DOHH2 (cell line): ENCODE data around the gene MDN1.

Experiments
- H3F3A ChIP-seq: fragments of 200-600 bp; sonication (generic), shearing (Covaris generic); 2 replicates; pipeline ENCODE4 v1.6.0; 2016; ENCODE audit warnings: antibody characterized with exemption, mild to moderate bottlenecking; ENCODE audit not compliant: control insufficient read depth, insufficient read depth
- H3K27ac ChIP-seq: fragments of 200-600 bp; sonication (generic); 2 replicates; pipeline ENCODE4 v1.5.1; 2014; ENCODE audit warnings: low read depth, mild to moderate bottlenecking, low read length, moderate library complexity
- H3K27me3 ChIP-seq: fragments of 200-600 bp; sonication (generic); 2 replicates; pipeline ENCODE4 v1.6.1; 2014; ENCODE audit warnings: mild to moderate bottlenecking, low read length, mixed read lengths; ENCODE audit not compliant: control insufficient read depth
- H3K36me3 ChIP-seq: fragments of 200-600 bp; sonication (generic); 2 replicates; pipeline ENCODE4 v1.6.1; 2014; ENCODE audit warnings: mild to moderate bottlenecking, low read length, moderate library complexity, mixed read lengths; ENCODE audit not compliant: control insufficient read depth
- H3K4me1 ChIP-seq: fragments of 200-600 bp; sonication (generic); 2 replicates; pipeline ENCODE4 v1.6.1; 2014; ENCODE audit warnings: mild to moderate bottlenecking, low read length, mixed read lengths; ENCODE audit not compliant: control insufficient read depth
- H3K4me2 ChIP-seq: fragments of 200-600 bp; sonication (generic); 2 replicates; pipeline ENCODE4 v1.6.0; 2014; ENCODE audit warnings: mild to moderate bottlenecking, low read length, moderate library complexity
- H3K4me3 ChIP-seq: fragments of 200-600 bp; sonication (generic); 2 replicates; pipeline ENCODE4 v1.5.1; 2014; ENCODE audit warnings: mild to moderate bottlenecking, low read length, mixed read lengths
- H3K79me2 ChIP-seq: fragments of 200-600 bp; sonication (generic); 2 replicates; pipeline ENCODE4 v1.6.1; 2014; ENCODE audit warnings: mild to moderate bottlenecking, low read length, mixed read lengths; ENCODE audit not compliant: control insufficient read depth
- H3K9me2 ChIP-seq: fragments of 200-600 bp; sonication (generic); replicated peaks from 2 replicates; pipeline ENCODE4 v1.6.1; 2014; ENCODE audit warnings: mild to moderate bottlenecking, low read length, mixed read lengths; ENCODE audit not compliant: control insufficient read depth
- H3K9me3 ChIP-seq: fragments of 200-600 bp; sonication (generic); 2 replicates; pipeline ENCODE4 v1.6.1; 2014; ENCODE audit warnings: antibody characterized with exemption, low read length, mixed read lengths; ENCODE audit not compliant: control insufficient read depth, insufficient read depth
- H4K20me1 ChIP-seq: fragments of 200-600 bp; sonication (generic); 2 replicates; pipeline ENCODE4 v1.6.0; 2014; ENCODE audit warnings: low read depth, mild to moderate bottlenecking, antibody characterized with exemption, low read length, moderate library complexity; ENCODE audit not compliant: control insufficient read depth, insufficient read depth
- CTCF ChIP-seq: fragments of 200-600 bp; sonication (generic); IDR thresholded peaks from one replicate; pipeline ENCODE4 v1.5.1; 2014; ENCODE audit warnings: antibody characterized with exemption, mild to moderate bottlenecking, low read depth, low read length; ENCODE audit not compliant: poor library complexity, severe bottlenecking
- EZH2phosphoT487 ChIP-seq: fragments of 200-600 bp; sonication (generic); IDR thresholded peaks from 2 replicates; pipeline ENCODE4 v1.6.1; 2017; ENCODE audit warnings: borderline replicate concordance, mild to moderate bottlenecking, antibody characterized with exemption, low read length, moderate library complexity, mixed read lengths

Gene MDN1

GRCh38 chr6:89597372-89597771 lies 222.2 kb downstream of the MDN1 start:
- H3K27ac ChIP-seq, result no peak overlapping the region
- TF ChIP-seq CTCF, result no peak
- TF ChIP-seq EZH2phosphoT487, result no peak
- no peaks in the 10 kb centered on the region for H3F3A ChIP-seq
- H3K4me2 ChIP-seq, result no peak overlapping the region
- no peaks in the 10 kb centered on the region for H3K9me3 ChIP-seq
- no peaks in the 10 kb centered on the region for H3K9me2 ChIP-seq
- peaks cover 10% of the 10 kb centered on the region for H3K4me1 ChIP-seq
- H3K36me3 ChIP-seq, result no peaks in the 10 kb centered on the region
- H3K4me3 ChIP-seq, result no peak overlapping the region
- no peaks in the 10 kb centered on the region for H4K20me1 ChIP-seq
- H3K79me2 ChIP-seq, result no peaks in the 10 kb centered on the region
- H3K27me3 ChIP-seq, result no peaks in the 10 kb centered on the region

- H3K4me3 ChIP-seq, result no peak overlapping the region
- H3K79me2 ChIP-seq, result no peaks in the 10 kb centered on the region
- no peaks in the 10 kb centered on the region for H3K27me3 ChIP-seq
- H3K9me3 ChIP-seq, result no peaks in the 10 kb centered on the region
- H4K20me1 ChIP-seq, result no peaks in the 10 kb centered on the region
- no peaks in the 10 kb centered on the region for H3K9me2 ChIP-seq
- no peak overlapping the region for H3K4me2 ChIP-seq
- TF ChIP-seq EZH2phosphoT487, result no peak
- no peak for TF ChIP-seq CTCF
- no peak overlapping the region for H3K27ac ChIP-seq
- H3K4me1 ChIP-seq, result peaks cover 10% of the 10 kb centered on the region
- no peaks in the 10 kb centered on the region for H3K36me3 ChIP-seq
- H3F3A ChIP-seq, result no peaks in the 10 kb centered on the region
Measured at GRCh38 chr6:89596484-89596883, 223.1 kb downstream of the MDN1 start.

- Histone ChIP-seq H3K27me3 (no peaks in the 10 kb centered on the region), H3K9me3 (no peaks in the 10 kb centered on the region), H3K27ac (no peak overlapping the region), H3K79me2 (no peaks in the 10 kb centered on the region), H3K4me1 (peaks cover 10% of the 10 kb centered on the region), H3F3A (no peaks in the 10 kb centered on the region), H3K4me3 (no peak overlapping the region), H3K4me2 (no peak overlapping the region), H4K20me1 (no peaks in the 10 kb centered on the region), H3K36me3 (no peaks in the 10 kb centered on the region), H3K9me2 (no peaks in the 10 kb centered on the region)
- TF ChIP-seq CTCF (no peak), EZH2phosphoT487 (no peak)
Measured at GRCh38 chr6:89596056-89596455, 223.5 kb downstream of the MDN1 start.
